Common myeloid progenitor, CD34-positive (primary cell): ENCODE results near the gene RAD51B.
A peak's percentile ranks its signal among the peaks of the same experiment; 100 is the strongest.

Experiments
- CTCF ChIA-PET: fragments of 350-600 bp; sonication (Branson Sonifier 250); formaldehyde crosslinking; loops from one replicate; lab custom pipeline; 2021; ENCODE audit warnings: antibody characterized with exemption; lab: Charles Lee
- POLR2A ChIA-PET: fragments of 350-600 bp; sonication (Branson Sonifier 250); formaldehyde crosslinking; loops from one replicate; lab custom pipeline; 2021; ENCODE audit warnings: antibody characterized with exemption; lab: Charles Lee
- DNase-seq, 3 donors: peaks; one replicate each; pipeline versions ENCODE4 v3.0.0 to v3.0.0-alpha.2; 2013
- H3K27ac ChIP-seq, 2 experiments: 1 replicate in 1 of 2; 2 replicates in 1 of 2; pipeline ENCODE4 v1.7.0; 2013; ENCODE audit warnings: inconsistent platforms in 2 of 2, low read length in 2 of 2, mild to moderate bottlenecking in 2 of 2, low read depth in 1 of 2, moderate library complexity in 1 of 2; ENCODE audit not compliant: severe bottlenecking in 2 of 2, insufficient read depth in 1 of 2, poor library complexity in 1 of 2
- H3K27me3 ChIP-seq, 5 experiments: replicated peaks in 2 of 5; 1 replicate in 3 of 5; 2 replicates in 2 of 5; pipeline versions ENCODE4 v1.6.1 to v1.7.0; 2013; ENCODE audit warnings: low read length in 4 of 5, mild to moderate bottlenecking in 2 of 5, moderate library complexity in 2 of 5, inconsistent platforms in 1 of 5; ENCODE audit not compliant: insufficient read depth in 5 of 5, control insufficient read depth in 4 of 5
- H3K36me3 ChIP-seq, 4 experiments: 1 replicate in 2 of 4; 2 replicates in 2 of 4; pipeline versions ENCODE4 v1.6.1 to v1.7.0; 2013; ENCODE audit warnings: low read length in 3 of 4, control low read depth in 1 of 4, mild to moderate bottlenecking in 1 of 4; ENCODE audit not compliant: control insufficient read depth in 4 of 4, insufficient read depth in 4 of 4
- H3K4me1 ChIP-seq, 4 experiments: 1 replicate in 3 of 4; 2 replicates in 1 of 4; pipeline versions ENCODE4 v1.6.1 to v1.7.1; 2013; ENCODE audit warnings: low read length in 3 of 4, mild to moderate bottlenecking in 3 of 4, control low read depth in 1 of 4, inconsistent platforms in 1 of 4, moderate library complexity in 1 of 4; ENCODE audit not compliant: control insufficient read depth in 4 of 4, insufficient read depth in 4 of 4; ENCODE audit errors: control extremely low read depth in 1 of 4
- H3K4me3 ChIP-seq, 7 experiments: 1 replicate in 4 of 7; 2 replicates in 3 of 7; pipeline versions ENCODE4 v1.5.1 to v1.7.0; 2013; ENCODE audit warnings: mild to moderate bottlenecking in 7 of 7, low read length in 6 of 7, moderate library complexity in 6 of 7, inconsistent platforms in 2 of 7, low read depth in 2 of 7, control low read depth in 1 of 7; ENCODE audit not compliant: insufficient read depth in 4 of 7, control insufficient read depth in 1 of 7; ENCODE audit errors: extremely low read depth in 1 of 7
- H3K9me3 ChIP-seq, 5 experiments: 1 replicate in 4 of 5; 2 replicates in 1 of 5; pipeline versions ENCODE4 v1.6.1 to v1.7.1; 2013; ENCODE audit warnings: low read length in 4 of 5, mild to moderate bottlenecking in 2 of 5, inconsistent platforms in 1 of 5, low read depth in 1 of 5, moderate library complexity in 1 of 5; ENCODE audit not compliant: control insufficient read depth in 4 of 5, insufficient read depth in 2 of 5; ENCODE audit errors: control extremely low read depth in 1 of 5
- WGBS: methylation state at CpG from one replicate; pipeline ENCODE4 v1.1.5; 2013; ENCODE audit not compliant: insufficient coverage; 5-methylcytosine and 5-hydroxymethylcytosine counted together

The RAD51B gene

GRCh38 chr14:67942080-67942710 is 122.6 kb downstream of the RAD51B start:
- DNase-seq, result no peak
- ChIA-PET POLR2A (interaction anchor here (0.6 to 0.9 kb wide), 2 partner anchors 9 to 321 kb away, joined by 3 to 7 read pairs; no protein-coding TSS in a partner anchor), CTCF (interaction anchor here (0.5 to 6.0 kb wide), 10 partner anchors 9 to 902 kb away, joined by 3 to 49 read pairs (median 4); no protein-coding TSS in a partner anchor)
- Histone ChIP-seq H3K36me3 (no peaks in the 10 kb centered on the region), H3K4me3 (no peak overlapping the region), H3K27ac (no peak overlapping the region), H3K27me3 (no peaks in the 10 kb centered on the region), H3K4me1 (peaks cover 6 to 22% (median 7%) of the 10 kb centered on the region in 4 experiments), H3K9me3 (no peaks in the 10 kb centered on the region)
- 100% methylated on average over 1 of the region's 4 CpGs for WGBS

- no peaks in the 10 kb centered on the region for H3K27me3 ChIP-seq
- no peak overlapping the region for H3K27ac ChIP-seq
- CTCF ChIA-PET, result interaction anchor here (0.6 to 6.0 kb wide), 27 partner anchors 7 to 900 kb away, joined by 3 to 49 read pairs (median 3); partner anchors contain the start of gene ZFP36L1
- H3K4me1 ChIP-seq, result peaks cover 6 to 22% (median 7%) of the 10 kb centered on the region in 4 experiments
- H3K36me3 ChIP-seq, result no peaks in the 10 kb centered on the region
- H3K9me3 ChIP-seq, result no peaks in the 10 kb centered on the region
- peak; percentile 90 to 94 (median 94) for DNase-seq
- H3K4me3 ChIP-seq, result no peak overlapping the region
- WGBS, result 83% methylated on average over 1 of the region's 3 CpGs
- POLR2A ChIA-PET, result interaction anchor here (0.6 to 0.7 kb wide), 2 partner anchors 14 to 150 kb away, joined by 3 read pairs; no protein-coding TSS in a partner anchor
Measured at GRCh38 chr14:67943947-67944346, 124.4 kb downstream of the RAD51B start.

GRCh38 chr14:67944605-67945004 is 125.0 kb downstream of the RAD51B start:
- DNase-seq, result peak in 1 of 3 donors; percentile 17
- no CpG with 5 or more reads among the region's 1 CpG for WGBS
- no peak overlapping the region for H3K27ac ChIP-seq
- peaks cover 0 to 4% (median 3%) of the 10 kb centered on the region in 5 experiments for H3K9me3 ChIP-seq
- peaks cover 6 to 22% (median 7%) of the 10 kb centered on the region in 4 experiments for H3K4me1 ChIP-seq
- no peak overlapping the region for H3K4me3 ChIP-seq
- ChIA-PET CTCF (interaction anchor here (0.5 to 6.0 kb wide), 28 partner anchors 8 to 900 kb away, joined by 3 to 49 read pairs (median 4); partner anchors contain the start of gene ZFP36L1), POLR2A (interaction anchor here (0.5 to 0.7 kb wide), 3 partner anchors 13 to 150 kb away, joined by 3 read pairs; no protein-coding TSS in a partner anchor)
- H3K27me3 ChIP-seq, result no peaks in the 10 kb centered on the region
- H3K36me3 ChIP-seq, result no peaks in the 10 kb centered on the region

DNA sequence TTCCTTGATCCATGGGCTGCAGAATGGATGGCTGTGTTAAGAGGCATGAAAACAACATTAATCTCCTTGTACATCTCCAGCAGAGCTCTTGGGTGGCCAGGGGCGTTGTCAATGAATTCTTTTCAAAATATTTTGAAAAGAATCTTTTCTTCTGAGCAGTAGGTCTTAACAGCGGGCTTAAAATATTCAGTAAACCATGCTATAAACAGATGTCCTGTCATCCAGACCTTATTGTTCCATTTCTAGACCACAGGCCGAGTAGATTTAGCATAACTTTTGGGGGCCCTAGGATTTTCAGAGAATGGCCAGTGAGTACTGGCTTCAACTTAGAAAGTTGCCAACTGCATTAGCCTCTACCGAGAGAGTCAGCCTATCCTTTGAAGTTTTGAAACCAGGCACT is 130.2 kb downstream of the RAD51B start:
- DNase-seq, result no peak
- Histone ChIP-seq H3K27me3 (no peaks in the 10 kb centered on the region), H3K36me3 (peaks cover 0 to 3% (median under 1%) of the 10 kb centered on the region in 4 experiments), H3K4me3 (peak overlapping the region in 1 of 7 experiments; percentile 38), H3K27ac (no peak overlapping the region), H3K9me3 (peaks cover 0 to 13% (median 8%) of the 10 kb centered on the region in 5 experiments), H3K4me1 (peaks cover 0 to 4% (median 3%) of the 10 kb centered on the region in 4 experiments)
- CTCF ChIA-PET, result interaction anchor here (1.1 kb wide), 1 partner anchor 867 kb away, joined by 3 read pairs; no protein-coding TSS in a partner anchor
- POLR2A ChIA-PET, result no interaction called here
- 100% methylated on average over 4 of the region's 4 CpGs for WGBS

- Histone ChIP-seq H3K4me1 (no peaks in the 10 kb centered on the region), H3K4me3 (peak overlapping the region in 1 of 7 experiments; percentile 38), H3K36me3 (peaks cover 0 to 3% (median under 1%) of the 10 kb centered on the region in 4 experiments), H3K27ac (no peak overlapping the region), H3K27me3 (no peaks in the 10 kb centered on the region), H3K9me3 (peaks cover 0 to 13% (median 8%) of the 10 kb centered on the region in 5 experiments)
- ChIA-PET CTCF (interaction anchor here (1.1 kb wide), 1 partner anchor 866 kb away, joined by 3 read pairs; no protein-coding TSS in a partner anchor), POLR2A (no interaction called here)
- no CpG with 5 or more reads among the region's 1 CpG for WGBS
- no peak for DNase-seq
Measured at GRCh38 chr14:67950386-67950785, 130.8 kb downstream of the RAD51B start.

DNA sequence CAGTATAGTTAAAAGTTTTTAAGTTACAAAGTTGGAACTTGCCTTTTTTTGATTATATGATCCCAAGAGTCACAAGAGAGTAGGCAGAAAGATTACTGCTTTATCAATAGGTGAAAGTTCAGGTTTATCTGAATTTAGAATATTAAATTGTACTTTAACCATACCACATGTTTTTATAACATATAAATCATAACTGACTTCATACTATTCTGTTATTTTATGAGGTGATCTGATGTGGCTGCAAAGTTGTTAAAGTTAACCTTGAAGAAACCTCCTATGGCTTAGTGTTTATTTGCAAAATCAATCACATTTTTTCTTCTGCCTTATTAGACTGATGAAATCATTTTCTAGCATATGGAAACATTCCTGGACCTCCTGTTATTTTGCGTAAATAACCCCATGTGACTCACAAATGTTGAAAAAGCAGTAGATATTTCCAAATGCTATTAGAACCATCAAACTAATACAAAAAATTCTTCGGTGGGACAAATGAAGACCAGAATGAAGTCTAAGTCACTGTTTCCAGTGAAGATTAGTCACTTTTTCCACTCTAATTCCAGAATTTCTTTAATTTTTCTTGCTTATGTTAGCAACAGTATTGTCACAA is 132.1 kb downstream of the RAD51B start:
- CTCF ChIA-PET, result interaction anchor here (2.0 to 2.1 kb wide), 2 partner anchors 114 to 865 kb away, joined by 4 to 6 read pairs; no protein-coding TSS in a partner anchor
- WGBS, result 92% methylated on average over 2 of the region's 2 CpGs
- no peak for DNase-seq
- H3K4me3 ChIP-seq, result no peak overlapping the region
- no peaks in the 10 kb centered on the region for H3K27me3 ChIP-seq
- peaks cover 0 to 6% (median 2%) of the 10 kb centered on the region in 4 experiments for H3K36me3 ChIP-seq
- POLR2A ChIA-PET, result no interaction called here
- peaks cover 0 to 13% (median 8%) of the 10 kb centered on the region in 5 experiments for H3K9me3 ChIP-seq
- H3K4me1 ChIP-seq, result no peaks in the 10 kb centered on the region
- no peak overlapping the region for H3K27ac ChIP-seq
